GM19395 (cell line): ENCODE measurements around the gene ZNF710.
"Not testable (repeated sequence)": the region's sequence is repeated elsewhere in the genome, so short reads cannot be mapped to it uniquely, and the experiment has no call there.

Source experiments
- ATAC-seq: cut with Tn5 transposase; IDR thresholded peaks from one replicate; pipeline ENCODE4 v1.9.1; 2021; ENCODE audit warnings: mild to moderate bottlenecking, moderate library complexity; ENCODE audit not compliant: unreplicated experiment

The ZNF710 gene, protein sequence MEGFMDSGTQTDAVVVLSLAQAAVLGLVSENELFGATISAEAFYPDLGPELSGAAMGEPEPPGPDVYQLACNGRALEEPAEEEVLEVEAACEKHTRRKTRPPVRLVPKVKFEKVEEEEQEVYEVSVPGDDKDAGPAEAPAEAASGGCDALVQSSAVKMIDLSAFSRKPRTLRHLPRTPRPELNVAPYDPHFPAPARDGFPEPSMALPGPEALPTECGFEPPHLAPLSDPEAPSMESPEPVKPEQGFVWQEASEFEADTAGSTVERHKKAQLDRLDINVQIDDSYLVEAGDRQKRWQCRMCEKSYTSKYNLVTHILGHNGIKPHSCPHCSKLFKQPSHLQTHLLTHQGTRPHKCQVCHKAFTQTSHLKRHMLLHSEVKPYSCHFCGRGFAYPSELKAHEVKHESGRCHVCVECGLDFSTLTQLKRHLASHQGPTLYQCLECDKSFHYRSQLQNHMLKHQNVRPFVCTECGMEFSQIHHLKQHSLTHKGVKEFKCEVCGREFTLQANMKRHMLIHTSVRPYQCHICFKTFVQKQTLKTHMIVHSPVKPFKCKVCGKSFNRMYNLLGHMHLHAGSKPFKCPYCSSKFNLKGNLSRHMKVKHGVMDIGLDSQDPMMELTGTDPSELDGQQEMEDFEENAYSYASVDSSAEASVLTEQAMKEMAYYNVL

DNA sequence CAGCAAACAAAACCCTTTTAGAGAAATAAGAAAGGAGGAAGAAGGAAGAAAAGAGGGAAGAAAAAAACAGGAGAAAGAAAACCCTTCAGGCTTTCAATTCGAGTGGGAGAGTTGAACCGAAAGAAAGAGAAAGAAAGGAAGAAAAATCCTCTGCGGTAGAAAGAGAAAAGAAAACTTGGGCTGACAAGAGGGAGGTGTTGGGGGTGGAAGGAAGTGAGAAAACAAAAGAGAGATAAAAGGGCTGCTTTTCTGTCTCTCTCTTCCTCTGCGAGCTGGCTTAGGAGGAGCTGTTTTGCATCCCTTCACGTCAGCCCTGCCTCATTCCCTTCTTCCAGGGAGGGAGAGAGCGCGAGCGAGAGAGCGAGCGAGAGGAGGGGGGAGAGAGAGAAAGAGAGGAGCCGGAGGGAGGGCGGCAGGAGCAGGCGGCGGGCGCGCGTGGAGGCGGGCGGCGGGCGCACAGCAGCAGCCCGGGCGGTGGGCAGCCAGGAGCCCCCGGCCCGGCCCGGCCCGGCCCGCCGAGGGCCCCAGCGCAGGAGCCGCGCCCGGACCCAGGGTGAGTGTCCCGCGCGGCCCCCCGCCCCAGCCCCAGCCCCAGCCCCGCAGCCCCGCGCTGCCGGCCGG is at the start of gene ZNF710:
Gene ZNF710, plus strand, starts transcription at position 263 of the 621 bp plus-strand sequence. CDS start 65,814 bp downstream, outside the sequence.
- ATAC-seq: no peak

DNA sequence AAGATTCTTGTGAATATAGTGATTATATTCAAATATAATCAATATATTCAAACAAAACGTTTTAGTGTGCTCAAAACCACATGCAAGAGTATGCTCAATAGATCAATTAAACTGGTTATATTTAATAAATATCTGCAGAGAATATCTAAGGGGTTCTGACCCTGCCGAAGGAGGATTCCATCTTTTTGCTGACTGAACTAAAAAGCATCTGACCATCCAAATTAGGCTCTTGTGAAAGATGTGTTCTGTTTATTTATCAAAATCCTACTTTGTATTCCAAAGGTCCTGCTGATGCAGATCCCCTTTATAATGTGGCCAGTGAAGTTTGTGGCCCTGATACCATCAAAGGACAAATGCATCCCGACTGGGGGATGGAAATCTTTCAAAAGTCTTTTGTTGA is 46.6 kb upstream of the ZNF710 start:
- ATAC-seq: no peak

DNA sequence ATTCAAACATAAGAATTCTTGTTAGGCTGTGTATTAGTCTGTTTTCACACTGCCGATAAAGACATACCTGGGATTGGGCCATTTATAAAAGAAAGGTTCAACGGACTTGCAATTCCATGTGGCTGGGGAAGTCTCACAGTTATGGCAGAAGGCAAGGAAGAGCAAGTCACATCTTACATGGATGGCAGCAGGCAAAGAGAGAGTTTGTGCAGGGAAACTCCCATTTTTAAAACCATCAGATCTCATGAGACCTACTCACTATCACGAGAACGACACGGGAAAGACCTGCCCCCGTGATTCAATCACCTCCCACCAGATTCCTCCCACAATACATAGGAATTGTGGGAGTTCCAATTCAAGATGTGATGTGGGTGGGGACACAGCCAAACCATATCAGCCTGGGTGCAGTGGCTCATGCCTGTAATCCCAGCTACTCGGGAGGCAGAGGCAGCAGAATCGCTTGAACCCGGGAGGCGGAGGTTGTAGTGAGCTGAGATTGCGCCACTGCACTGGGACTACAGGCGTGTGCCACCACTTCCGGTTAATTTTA is 45.6 kb upstream of the ZNF710 start:
- not testable (repeated sequence) for ATAC-seq

DNA sequence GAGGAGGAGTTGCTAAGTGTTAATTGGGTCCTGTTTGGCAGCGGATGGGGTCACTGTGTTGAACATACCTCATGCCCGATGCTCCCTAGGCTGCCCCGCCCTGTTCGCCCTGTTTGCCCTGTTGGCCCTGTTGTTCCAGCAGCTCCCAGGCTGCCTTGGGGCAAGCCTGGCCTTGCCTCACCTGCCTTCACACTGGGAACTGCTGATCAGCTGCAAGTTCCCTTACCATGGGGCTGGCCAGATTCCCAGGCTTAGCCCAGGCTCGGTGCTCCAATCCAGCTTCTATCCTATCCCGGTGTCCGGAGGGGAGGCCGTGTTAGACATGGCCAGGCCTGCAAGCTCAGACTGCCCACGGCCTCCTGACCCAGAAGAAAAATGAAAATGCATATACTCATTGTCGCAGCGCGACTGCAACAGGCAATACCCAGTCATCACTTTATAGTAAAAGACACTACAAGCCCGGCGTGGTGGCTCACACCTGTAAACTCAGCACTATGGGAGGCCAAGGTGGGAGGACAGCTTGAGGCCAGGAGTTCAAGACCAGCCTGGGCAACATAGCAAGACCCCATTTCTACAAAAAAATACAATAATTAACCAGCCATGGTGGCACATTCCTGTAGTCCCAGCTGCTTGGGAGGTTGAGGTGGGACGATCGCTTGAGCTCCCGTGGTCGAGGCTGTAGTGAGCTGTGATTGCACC is 42.9 kb upstream of the ZNF710 start:
- ATAC-seq: no peak

DNA sequence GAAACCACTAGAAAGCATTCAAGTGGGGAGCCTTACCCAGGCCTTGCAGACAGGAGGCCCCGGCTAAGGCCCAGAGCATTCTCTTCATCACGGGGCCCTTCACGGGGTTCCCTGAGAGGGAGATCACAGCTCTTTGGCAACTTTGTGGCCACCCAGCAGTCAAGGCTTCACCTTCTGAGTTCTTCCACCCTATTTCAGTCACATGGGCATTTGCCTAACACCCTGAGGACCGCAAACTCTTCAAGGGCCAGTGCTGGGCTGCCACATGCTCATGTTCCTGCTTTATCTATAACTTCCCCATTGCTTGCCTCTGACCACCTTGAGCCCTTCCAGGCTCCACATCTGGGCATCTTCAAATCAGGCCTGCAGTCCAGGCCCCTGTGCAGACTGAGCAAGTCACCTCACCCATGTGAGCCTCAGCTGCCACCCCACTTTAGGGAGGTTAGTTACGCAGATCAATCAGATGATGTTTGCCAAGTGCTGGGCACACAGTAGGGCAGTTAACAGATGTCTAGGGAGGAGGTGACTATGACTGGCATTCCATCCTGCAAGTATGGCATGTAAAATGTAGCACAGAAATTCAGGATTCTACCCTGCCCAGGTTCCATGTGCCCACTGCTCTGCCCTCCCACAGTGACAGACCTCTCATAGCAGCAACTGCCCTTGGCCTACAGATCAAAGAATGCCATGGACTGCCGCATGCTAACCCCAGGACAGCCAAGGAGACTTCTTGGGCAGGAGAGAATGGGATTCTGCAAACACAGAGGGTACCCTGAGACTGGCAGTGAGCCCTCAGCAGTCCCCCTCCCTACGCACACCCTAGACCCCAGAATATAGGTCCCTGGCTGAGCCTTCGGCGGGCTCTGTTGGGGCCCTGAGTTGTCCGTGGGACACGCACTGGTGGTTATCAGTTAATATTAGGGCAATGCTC is 37.6 kb upstream of the ZNF710 start:
- ATAC-seq: no peak

DNA sequence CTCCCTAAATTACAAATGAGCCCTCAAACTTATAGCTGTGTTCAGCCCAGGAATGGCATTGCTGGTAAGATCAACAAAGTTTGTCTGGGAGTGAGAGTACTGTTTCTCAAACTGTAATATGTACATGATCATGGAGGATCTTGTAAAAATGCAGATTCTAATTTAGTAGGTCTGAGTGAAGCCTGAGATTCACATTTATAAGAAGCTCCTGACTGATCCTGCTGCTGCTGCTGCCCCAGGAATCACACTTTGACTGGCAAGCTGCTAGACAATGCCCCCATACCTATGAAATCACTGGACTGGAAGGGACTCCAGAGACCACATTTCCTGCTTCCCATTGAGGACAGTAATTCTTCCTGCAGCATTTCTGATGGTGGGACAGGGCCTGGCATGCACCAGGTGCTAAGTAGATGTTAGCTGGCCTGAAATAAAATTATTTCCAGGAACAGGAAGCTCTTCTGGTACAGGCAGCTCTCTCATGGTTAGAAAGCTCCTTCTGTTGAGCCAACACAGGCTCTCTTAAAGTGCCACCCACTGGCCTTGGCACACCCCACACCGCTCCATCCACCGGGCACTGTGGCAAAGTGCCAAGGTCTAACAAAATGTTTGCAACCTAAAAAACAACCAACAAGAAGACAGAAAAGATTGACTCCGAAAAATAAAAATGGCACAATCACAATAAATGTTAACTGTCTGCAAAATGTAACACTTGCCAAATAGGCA is 36.7 kb upstream of the ZNF710 start:
- ATAC-seq: no peak

DNA sequence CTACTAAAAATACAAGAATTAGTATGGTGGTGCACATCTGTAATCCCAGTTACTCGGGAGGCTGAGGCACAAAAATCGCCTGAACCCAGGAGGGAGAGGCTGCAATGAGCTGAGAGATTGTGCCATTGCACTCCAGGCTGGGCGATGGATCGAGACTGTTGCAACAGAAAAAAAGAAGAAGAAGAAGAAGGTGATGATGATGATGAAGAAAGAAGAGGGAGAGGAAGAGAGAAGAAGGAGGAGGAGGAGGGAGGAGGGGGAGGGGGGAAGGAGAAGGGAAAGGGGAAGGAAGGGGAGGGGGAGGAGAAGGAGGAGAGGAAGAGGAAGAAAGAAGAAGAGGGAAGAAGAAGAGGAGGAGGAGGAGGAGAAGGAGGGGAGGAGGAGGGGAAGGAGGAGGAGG is 33.2 kb upstream of the ZNF710 start:
- no peak for ATAC-seq

DNA sequence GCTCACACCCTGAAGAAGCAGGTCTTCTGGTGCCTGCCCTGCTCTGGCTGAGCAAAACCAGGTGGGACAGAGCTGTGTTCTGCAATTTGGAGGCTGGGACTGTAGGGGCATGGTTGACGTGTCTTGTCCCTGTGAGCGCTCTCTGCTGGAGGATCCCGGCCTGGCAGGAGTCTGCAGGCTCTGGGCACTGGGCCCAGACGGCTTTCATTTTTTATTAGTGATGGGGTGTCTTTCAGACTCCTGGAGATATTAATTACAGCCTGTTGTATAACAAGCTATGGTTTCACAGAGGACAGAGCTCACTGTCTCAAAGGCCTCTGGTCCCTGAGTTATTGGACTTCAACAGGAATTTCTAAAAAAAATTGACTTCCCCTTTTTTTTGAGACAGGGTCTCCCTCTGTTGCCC is 29.5 kb upstream of the ZNF710 start:
- peak; percentile 80 for ATAC-seq

DNA sequence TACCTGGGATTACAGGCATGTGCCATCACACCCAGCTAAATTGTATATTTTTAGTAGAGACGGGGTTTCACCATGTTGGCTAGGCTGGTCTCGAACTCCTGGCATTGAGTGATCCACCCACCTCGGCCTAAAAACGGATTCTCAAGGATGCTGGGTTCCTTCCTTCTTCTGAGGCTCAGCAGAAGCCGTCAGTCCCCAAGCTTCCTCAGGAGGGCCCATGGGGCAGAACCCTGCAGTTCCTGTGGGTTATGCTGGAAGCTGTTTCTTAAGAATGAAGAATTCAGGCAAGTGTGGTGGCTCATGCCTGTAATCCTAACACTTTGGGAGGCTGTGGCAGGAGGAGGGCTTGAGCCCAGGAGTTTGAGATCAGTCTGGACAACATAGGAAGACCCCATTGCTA is 29.0 kb upstream of the ZNF710 start:
- ATAC-seq: no peak

DNA sequence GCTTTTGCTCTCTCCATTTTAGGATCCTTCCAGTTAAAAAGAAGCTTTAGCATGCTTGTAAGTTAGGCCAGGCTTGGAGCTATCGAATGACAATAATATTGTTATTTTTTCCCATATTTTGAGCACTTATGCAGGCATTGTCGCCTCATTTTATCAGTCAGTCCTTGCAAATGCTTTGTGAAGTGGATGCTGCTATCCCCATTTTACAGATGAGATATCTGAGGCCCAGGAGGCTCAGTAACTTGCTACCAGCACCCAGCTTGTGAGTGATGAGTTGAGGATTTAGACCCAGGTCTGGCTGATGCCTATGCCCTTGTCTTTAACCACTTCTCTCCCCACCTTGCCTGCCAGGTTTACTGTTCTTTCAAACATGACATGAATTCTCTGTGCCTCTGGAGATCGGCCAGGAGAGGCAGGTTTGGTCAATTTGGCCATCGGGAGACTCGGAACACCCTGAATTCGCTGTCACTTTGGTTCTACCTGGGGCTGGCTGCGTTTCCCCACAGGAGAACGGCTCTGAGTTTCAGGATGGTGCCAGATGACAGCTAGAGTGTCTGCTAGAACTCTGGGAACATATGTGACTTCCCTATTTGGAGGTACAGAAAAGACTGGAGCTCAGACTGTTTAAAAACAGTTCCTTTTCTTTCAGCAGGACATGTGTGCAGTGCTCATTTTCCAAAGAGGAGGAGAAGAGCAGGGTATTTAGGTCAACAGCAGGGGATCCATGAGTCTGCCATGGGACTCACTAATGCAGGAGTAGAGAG is 25.5 kb upstream of the ZNF710 start:
- ATAC-seq: no peak

DNA sequence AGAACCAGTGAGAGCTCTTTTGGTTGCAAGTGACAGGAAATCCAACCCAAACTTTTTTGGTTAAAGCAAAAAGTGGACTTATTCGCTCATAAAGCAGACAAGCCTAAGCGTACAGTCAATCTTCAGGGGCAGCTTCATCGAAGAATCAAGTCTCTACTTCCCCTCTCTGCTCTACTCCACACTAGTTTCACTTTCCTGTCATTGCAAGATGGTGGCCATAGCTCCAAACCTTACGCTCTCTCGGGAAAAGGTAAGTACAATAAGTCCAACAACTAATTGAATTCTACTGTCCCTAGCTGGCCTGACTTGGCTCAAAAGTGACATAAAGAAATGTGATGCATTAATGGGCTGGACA is 24.9 kb upstream of the ZNF710 start:
- ATAC-seq: no peak

DNA sequence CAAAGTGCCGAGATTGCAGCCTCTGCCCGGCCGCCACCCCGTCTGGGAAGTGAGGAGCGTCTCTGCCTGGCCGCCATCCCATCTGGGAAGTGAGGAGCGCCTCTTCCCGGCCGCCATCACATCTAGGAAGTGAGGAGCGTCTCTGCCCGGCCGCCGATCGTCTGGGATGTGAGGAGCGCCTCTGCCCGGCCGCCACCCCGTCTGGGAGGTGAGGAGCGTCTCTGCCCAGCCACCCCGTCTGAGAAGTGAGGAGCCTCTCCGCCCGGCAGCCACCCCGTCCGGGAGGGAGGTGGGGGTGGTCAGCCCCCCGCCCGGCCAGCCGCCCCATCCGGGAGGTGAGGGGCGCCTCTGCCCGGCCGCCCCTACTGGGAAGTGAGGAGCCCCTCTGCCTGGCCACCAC is 23.3 kb upstream of the ZNF710 start:
- not testable (repeated sequence) for ATAC-seq

DNA sequence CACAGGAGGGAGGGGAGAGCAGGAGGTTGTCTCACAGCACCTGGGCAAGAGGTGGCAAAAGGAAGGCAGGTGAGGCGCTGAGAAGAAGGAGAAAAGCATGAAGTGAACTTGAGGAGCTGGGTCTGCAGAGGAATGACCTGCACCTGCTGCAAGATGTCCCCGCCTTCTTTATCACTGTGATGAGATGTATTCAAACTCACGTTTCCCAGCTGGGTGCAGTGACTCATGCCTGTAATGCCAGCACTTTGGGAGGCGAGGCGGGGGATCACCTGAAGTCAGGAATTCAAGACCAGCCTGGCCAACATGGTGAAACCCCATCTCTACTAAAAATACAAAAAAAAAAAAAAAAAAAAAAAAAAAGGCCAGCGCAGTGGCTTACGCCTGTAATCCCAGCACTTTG is 22.2 kb upstream of the ZNF710 start:
- no peak for ATAC-seq

DNA sequence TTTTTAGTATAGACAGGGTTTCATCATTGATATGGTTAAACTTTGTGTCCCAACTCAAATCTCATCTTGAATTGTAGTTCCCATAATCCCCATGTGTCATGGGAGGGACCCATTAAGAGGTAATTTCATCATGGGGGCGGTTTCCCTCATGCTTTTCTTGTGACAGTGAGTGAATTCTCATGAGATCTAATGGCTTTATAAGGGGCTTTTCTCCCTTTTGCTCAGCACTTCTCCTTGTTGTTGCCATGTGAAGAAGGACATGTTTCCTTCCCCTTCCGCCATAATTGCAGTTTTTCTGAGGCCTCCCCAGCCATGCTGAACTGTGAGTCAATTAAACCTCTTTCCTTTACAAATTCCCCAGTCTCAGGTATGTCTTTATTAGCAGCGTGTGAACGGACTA is 20.2 kb upstream of the ZNF710 start:
- ATAC-seq: no peak

DNA sequence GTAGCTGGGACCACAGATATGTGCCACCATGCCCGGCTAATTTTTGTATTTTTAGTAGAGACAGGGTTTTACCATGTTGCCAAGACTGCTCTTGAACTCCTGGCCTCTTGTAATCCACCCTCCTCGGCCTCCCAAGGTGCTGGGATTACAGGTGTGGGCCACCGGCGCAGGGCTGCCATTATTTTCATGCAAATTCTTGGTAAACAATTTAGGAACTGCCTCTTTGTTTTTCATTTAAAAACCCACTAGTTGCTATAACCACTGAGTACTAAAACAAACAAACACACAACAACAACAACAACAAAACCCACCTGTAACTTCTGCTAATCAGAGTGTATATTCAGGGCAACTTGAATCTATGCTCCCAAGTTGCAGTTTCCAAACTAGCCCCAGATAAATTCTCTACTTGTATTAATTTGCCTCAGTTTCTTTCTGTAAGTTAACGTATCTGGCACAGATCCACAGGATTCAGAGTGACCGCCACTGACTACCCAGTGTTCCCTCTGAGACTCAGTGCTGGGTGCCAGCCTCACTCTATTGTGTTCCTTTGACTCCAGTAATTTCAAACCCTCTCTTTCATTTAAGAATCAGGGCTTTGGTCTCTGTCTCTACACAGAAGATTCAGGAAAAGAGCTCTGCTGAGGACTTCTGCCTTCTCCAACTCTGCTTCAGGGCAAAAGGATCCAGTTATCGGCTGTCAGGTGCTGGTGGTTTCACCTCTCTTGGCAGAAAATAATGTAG is 18.6 kb upstream of the ZNF710 start:
- ATAC-seq: no peak

DNA sequence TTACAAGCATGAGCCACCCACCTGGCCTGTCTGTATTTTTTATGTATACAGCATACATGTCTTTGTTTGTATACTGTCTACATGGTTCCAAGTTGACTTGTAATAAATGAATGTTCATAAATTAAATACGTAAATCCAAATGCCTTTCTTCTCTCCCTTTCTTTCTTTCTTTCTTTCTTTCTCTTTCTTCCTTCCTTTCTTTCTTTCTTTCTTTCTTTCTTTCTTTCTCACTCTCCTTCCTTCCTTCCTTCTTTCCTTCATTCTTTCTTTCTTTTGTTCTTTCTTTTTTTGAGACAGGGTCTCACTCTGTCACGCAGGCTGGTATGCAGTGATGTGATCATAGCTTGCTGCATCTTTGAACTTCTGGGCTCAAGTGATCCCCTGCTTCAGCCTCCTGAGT is 17.1 kb upstream of the ZNF710 start:
- ATAC-seq: no peak

DNA sequence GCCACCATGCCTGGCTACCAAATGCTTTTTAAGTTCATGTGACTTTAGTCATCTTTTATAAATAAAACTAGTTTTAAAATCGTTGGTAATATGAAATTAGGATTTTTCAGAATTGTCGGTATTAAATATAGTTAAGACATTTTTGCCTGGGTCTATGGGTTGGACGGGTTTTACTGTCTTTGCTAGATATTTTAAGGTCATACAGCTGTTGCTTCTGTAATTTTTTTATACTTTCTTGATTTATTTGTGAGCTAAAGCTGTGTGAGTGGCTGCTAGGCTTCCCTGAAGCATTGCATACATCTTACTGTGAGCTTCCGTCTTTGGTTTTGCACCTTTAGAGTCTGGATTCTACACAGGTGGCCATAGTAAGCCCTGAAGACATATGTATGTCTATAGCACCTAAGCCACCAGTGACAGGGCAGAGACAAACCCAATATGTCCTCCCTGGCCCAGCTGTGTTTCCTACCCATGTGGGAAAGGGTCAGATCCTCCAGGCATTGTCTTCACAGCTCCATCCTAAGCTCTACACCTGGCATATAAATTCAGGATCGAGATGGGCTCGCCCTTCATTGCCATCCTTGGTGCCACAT is 16.6 kb upstream of the ZNF710 start:
- no peak for ATAC-seq

DNA sequence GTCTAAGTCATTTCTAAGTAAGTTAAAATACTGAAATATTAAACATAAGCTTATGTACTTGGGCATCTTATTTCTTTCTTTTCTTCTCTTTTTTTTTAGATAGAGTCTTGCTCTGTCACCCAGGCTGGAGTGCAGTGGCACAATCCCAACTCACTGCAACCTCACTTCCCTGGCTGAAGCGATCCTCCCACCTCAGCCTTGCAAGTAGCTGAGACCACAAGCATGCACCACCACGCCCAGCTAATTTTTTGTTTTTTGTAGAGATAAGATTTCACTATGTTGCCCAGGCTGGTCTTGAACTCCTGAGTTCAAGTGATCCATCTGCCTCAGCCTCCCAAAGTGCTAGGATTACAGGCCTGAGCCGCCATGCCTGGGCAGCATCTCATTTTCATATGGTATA is 16.0 kb upstream of the ZNF710 start:
- ATAC-seq: no peak
